SU-DHL-6 (cell line): ENCODE results near the gene CEP41.

Experiments used
- CTCF ChIP-seq: fragments of 200-600 bp; sonication (generic); IDR thresholded peaks from one replicate; pipeline ENCODE4 v1.5.1; 2017; ENCODE audit warnings: antibody characterized with exemption, mild to moderate bottlenecking, low read length, moderate library complexity; ENCODE audit not compliant: insufficient read depth, poor library complexity, severe bottlenecking
- EZH2phosphoT487 ChIP-seq: fragments of 200-600 bp; sonication (generic), shearing (Covaris generic); conservative IDR thresholded peaks from 2 replicates; pipeline ENCODE4 v1.6.1; 2018; ENCODE audit warnings: mild to moderate bottlenecking, antibody characterized with exemption, low read length, moderate library complexity, mixed read lengths

DNA sequence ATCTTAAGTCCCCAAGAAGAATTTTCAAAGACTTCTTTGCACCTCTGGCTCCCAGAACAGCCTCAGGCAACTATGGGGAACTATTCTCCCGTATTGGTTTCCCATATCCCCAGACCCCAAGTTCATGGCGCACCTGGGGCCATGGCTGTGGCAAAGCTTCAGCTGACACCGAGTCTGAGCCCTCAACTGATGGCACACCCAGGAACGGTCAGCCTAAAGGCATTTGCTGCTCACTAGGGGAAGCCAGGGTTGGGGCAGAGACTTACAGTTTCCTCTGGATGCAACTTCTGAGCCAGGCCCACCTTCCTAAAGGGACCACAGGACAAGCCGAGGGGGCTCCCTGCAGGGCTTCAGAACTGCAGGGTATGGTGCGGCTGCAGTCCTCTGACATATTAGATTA, 74.3 kb downstream of the CEP41 start:
- TF ChIP-seq CTCF (no peak), EZH2phosphoT487 (no peak)
